ENCODE results near the gene NCAPG2. TPM values are rescaled to one million over a fixed set of nuclear protein-coding genes. Genes with fewer than 3 reads are reported as not detected.
A peak's percentile ranks its signal among the peaks of the same experiment; 100 is the strongest.
"Not testable (repeated sequence)": the region's sequence is repeated elsewhere in the genome, so short reads cannot be mapped to it uniquely, and the experiment has no call there.

NCAPG2 gene
- total and polyA plus RNA-seq, 2 donors from 2014 or later, result 1.3 to 6.3 TPM

DNA sequence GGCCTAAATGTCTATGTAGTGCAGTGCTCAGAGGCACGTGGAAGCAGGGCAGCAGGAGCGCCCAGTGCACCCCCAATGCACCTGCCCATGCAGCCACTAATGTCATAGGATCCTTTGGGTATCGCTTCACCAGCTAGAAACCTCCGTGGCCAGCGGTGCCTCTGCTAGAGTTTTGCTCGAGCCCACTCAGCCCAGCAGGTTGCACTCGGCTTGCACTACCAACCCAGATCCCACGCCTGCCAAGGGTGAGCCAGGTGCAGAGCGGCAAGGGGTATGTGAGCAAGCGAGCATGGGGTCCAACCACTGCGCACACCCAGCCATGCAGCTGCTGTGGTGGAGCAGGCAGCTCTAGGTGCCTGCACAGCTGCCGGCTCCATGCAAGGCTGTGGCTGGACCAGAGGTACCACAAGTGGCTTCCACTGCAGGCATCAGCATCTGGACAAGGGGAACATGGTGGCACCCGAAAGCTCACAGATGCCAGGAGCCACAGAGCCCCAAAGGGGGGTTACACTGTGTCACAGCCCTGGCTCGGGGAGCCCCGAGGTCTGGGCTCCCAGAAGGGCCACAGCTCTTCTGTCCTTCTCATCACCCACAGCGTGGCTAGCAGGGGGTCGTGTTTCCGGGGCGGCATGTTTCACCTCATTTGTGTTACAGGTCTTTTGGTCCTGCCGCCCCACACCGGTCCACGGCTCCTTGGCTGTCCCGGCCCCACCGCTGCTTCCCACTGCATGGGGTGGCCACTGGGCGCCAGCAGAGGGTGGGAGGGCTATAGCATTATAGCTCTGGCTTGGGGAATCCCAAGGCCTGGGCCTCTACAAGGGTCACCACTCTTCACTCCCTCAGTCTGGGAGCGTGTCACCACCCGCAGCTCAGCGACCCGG lies 2.3 kb upstream of the NCAPG2 start:
- no peak overlapping the region for H3K4me3 ChIP-seq (ENCODE audit: low read length in 3 of 3)
- no peak overlapping the region for H3K9ac ChIP-seq (ENCODE audit: low read length in 3 of 3)
- intact Hi-C loops (cut with DNase I), result no loop called here
- DNase-seq (no peak), FAIRE-seq (no peak)
- peaks cover 0 to 5% (median 0%) of the 10 kb centered on the region in 3 donors for H3K9me3 ChIP-seq (ENCODE audit: control insufficient read depth in 2 of 3, insufficient read depth in 1 of 3, low read length in 3 of 3)
- H3K27me3 ChIP-seq (ENCODE audit: control insufficient read depth, insufficient read depth, low read length), result no peaks in the 10 kb centered on the region
- H3K4me1 ChIP-seq (ENCODE audit: control insufficient read depth in 2 of 3, insufficient read depth in 2 of 3, low read depth in 1 of 3, low read length in 3 of 3), result peaks cover 0 to 6% (median 3%) of the 10 kb centered on the region in 3 donors
- no peaks in the 10 kb centered on the region for H3K36me3 ChIP-seq (ENCODE audit: control insufficient read depth in 2 of 3, insufficient read depth in 3 of 3, low read length in 3 of 3)
- TF ChIP-seq, protein P1, sequence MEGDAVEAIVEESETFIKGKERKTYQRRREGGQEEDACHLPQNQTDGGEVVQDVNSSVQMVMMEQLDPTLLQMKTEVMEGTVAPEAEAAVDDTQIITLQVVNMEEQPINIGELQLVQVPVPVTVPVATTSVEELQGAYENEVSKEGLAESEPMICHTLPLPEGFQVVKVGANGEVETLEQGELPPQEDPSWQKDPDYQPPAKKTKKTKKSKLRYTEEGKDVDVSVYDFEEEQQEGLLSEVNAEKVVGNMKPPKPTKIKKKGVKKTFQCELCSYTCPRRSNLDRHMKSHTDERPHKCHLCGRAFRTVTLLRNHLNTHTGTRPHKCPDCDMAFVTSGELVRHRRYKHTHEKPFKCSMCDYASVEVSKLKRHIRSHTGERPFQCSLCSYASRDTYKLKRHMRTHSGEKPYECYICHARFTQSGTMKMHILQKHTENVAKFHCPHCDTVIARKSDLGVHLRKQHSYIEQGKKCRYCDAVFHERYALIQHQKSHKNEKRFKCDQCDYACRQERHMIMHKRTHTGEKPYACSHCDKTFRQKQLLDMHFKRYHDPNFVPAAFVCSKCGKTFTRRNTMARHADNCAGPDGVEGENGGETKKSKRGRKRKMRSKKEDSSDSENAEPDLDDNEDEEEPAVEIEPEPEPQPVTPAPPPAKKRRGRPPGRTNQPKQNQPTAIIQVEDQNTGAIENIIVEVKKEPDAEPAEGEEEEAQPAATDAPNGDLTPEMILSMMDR (IDR thresholded peaks at IDR 0.05; ENCODE audit: borderline replicate concordance, extremely low read depth, insufficient read depth), result no peak
- no peak overlapping the region for H3K27ac ChIP-seq (ENCODE audit: low read depth in 2 of 2, low read length in 2 of 2)

DNA sequence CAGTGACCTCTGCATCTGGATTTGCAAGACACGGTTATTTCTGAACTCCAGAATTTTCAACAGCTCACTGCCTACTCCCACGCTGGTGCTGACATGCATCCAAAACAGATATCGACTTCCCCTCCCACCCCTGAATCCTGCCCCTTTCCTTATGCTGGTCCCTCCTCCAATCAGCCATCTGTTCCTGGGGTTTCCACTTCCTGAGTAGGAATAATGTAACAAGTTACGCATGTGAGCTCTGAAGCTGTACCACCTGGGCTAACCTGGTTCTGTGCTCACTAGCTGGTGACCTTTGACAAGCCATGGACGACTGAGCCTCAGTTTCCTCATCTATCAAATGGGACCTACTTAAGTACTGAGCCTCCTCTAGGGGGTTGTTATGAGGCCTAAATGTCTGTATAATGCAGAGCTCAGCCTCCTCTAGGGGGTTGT lies 1.7 kb upstream of the NCAPG2 start:
- FAIRE-seq (no peak), DNase-seq (peak in 1 of 5 donors; percentile 6)
- Histone ChIP-seq H3K9me3 (ENCODE audit: control insufficient read depth in 2 of 3, insufficient read depth in 1 of 3, low read length in 3 of 3) (peaks cover 0 to 5% (median 0%) of the 10 kb centered on the region in 3 donors), H3K4me3 (ENCODE audit: low read length in 3 of 3) (no peak overlapping the region), H3K36me3 (ENCODE audit: control insufficient read depth in 2 of 3, insufficient read depth in 3 of 3, low read length in 3 of 3) (no peaks in the 10 kb centered on the region), H3K4me1 (ENCODE audit: control insufficient read depth in 2 of 3, insufficient read depth in 2 of 3, low read depth in 1 of 3, low read length in 3 of 3) (peaks cover 0 to 6% (median 3%) of the 10 kb centered on the region in 3 donors), H3K27ac (ENCODE audit: low read depth in 2 of 2, low read length in 2 of 2) (no peak overlapping the region), H3K9ac (ENCODE audit: low read length in 3 of 3) (no peak overlapping the region), H3K27me3 (ENCODE audit: control insufficient read depth, insufficient read depth, low read length) (no peaks in the 10 kb centered on the region)
- TF ChIP-seq, protein P1 (IDR thresholded peaks at IDR 0.05; ENCODE audit: borderline replicate concordance, extremely low read depth, insufficient read depth), result no peak
- intact Hi-C loops (cut with DNase I), result no loop called here

DNA sequence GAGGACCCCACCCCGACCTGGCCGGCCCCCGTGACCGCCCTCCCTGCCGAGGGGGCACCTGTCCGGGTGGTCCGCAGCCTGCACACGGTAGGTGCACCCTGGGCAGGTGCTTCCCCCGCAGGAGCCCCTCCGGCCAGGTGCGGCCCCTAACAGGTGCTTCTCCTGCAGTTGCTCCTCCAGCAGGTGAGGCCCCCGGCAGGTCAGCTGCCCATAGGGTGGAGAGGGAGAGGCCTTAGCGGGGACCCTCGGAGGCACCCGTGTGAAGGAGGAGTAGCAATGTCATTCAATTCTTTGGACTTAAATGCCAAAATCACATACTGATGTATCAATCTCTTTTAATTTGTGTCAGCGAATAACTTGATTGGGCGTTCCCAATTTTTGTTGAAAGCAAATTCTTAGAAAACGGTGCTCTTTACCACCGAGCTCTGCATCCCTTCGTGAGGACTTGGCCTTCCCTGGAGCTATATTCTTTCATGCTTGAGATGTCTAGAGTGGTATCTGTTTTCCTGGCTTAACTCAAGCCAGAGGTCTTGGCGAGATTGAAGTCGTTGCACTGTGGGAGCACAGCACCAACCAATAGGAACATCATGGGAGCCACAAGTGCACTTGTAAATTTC lies 738 bp upstream of the NCAPG2 start:
- FAIRE-seq, result no peak
- TF ChIP-seq, protein P1 (IDR thresholded peaks at IDR 0.05; ENCODE audit: borderline replicate concordance, extremely low read depth, insufficient read depth), result no peak
- Histone ChIP-seq H3K4me1 (ENCODE audit: control insufficient read depth in 2 of 3, insufficient read depth in 2 of 3, low read depth in 1 of 3, low read length in 3 of 3) (peaks cover 0 to 6% (median 3%) of the 10 kb centered on the region in 3 donors), H3K27ac (ENCODE audit: low read depth in 2 of 2, low read length in 2 of 2) (peak overlapping the region; percentile 86), H3K36me3 (ENCODE audit: control insufficient read depth in 2 of 3, insufficient read depth in 3 of 3, low read length in 3 of 3) (no peaks in the 10 kb centered on the region), H3K9me3 (ENCODE audit: control insufficient read depth in 2 of 3, insufficient read depth in 1 of 3, low read length in 3 of 3) (peaks cover 0 to 5% (median 0%) of the 10 kb centered on the region in 3 donors), H3K4me3 (ENCODE audit: low read length in 3 of 3) (peak overlapping the region; percentile 44 to 83 (median 53)), H3K9ac (ENCODE audit: low read length in 3 of 3) (peak overlapping the region; percentile 20 to 73 (median 43)), H3K27me3 (ENCODE audit: control insufficient read depth, insufficient read depth, low read length) (no peaks in the 10 kb centered on the region)
- DNase-seq, result peak in 2 of 5 donors; percentile 34 to 40
- intact Hi-C loops (cut with DNase I), result no loop called here

DNA sequence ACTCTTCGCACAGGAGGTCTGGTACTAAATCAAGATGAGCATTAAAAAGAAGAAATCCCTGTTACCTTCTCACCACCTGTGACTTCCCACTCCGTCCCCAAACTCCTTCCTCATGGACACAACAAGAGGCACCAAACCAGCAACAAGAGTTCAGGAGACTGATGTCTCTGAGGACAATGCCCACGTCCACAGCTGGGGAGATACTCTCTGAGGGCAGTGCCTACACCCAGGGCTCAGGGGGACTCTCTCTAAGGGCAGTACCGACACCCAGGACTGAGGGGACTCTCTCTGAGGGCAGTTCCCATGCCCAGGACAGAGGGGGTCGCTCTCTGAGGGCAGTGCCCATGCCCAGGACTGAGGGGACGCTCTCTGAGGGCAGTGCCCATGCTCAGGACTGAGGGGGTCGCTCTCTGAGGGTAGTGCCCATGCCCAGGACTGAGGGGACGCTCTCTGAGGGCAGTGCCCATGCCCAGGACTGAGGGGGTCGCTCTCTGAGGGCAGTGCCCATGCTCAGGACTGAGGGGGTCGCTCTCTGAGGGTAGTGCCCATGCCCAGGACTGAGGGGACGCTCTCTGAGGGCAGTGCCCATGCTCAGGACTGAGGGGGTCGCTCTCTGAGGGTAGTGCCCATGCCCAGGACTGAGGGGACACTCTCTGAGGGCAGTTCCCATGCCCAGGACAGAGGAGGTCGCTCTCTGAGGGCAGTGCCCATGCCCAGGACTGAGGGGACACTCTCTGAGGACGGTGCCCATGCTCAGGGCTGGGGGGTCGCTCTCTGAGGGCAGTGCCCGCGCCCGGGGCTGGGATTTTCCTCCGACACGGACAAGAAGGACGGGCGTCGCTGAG lies 703 bp downstream of the NCAPG2 start:
- H3K9me3 ChIP-seq (ENCODE audit: control insufficient read depth in 2 of 3, insufficient read depth in 1 of 3, low read length in 3 of 3); FAIRE-seq; H3K27ac ChIP-seq (ENCODE audit: low read depth in 2 of 2, low read length in 2 of 2); DNase-seq; H3K36me3 ChIP-seq (ENCODE audit: control insufficient read depth in 2 of 3, insufficient read depth in 3 of 3, low read length in 3 of 3); H3K27me3 ChIP-seq (ENCODE audit: control insufficient read depth, insufficient read depth, low read length); intact Hi-C loops (cut with DNase I); H3K4me1 ChIP-seq (ENCODE audit: control insufficient read depth in 2 of 3, insufficient read depth in 2 of 3, low read depth in 1 of 3, low read length in 3 of 3): not testable (repeated sequence)
- peak overlapping the region; percentile 57 to 83 (median 73) for H3K4me3 ChIP-seq (ENCODE audit: low read length in 3 of 3)
- H3K9ac ChIP-seq (ENCODE audit: low read length in 3 of 3), result peak overlapping the region; percentile 49 to 72 (median 52)
